ENCODE results near the gene SLC43A1. TPM values are rescaled to one million over a fixed set of nuclear protein-coding genes. Genes with fewer than 3 reads are reported as not detected.
A peak's percentile ranks its signal among the peaks of the same experiment; 100 is the strongest.

Gene SLC43A1
- total RNA-seq, 1 donor from 2014 or later: 8.4 TPM

DNA sequence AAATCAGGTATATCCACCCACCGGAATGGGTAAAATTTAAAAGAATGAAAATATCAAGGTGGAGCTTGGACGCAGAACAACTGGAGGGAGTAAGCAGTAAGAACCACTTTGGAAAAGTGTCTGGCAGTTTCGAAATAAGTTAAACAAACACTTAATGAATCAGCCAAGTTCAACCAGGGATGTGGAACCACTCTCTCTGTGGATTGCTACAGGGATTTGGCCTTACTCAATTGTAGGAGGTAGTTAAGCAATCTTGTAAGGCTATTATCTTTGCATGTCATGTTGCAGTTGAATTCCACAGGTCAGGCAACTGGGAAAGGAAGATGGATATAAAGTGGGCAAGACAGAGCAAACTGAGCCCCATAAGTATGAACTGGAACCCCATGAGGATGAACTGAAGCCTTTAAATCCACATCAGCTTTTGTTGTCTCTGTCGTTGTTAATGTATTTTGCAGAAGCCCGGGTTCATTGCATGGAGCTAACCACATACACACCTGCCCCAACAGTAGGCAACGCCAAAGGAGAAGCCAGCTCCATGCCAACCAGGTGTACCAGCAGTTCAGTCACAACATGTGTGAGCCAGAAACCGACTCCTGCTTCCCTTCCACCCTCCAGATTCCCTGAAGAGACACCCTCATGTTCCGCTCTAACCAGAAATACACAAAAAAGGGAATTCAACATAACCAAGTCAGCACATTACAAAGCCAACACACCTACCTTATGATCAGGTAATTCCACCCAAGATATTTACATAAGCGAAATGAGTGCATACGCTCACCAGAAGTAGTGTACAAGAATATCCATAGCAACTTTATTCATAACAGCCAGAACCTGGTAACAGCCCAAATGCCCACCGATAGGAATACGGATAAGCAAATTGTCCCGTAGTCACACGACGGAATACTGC, 80.6 kb downstream of the SLC43A1 start:
- DNase-seq (ENCODE audit: low spot score): peak; percentile 55

Other genes starting within 250 kb of the SLC43A1 start
- 236 TPM for gene TNKS1BP1, start 190.8 kb downstream of the SLC43A1 start, total RNA-seq
- gene SSRP1, start 179.8 kb downstream of the SLC43A1 start, total RNA-seq: 54.0 TPM
- not detected for gene P2RX3, start 177.3 kb downstream of the SLC43A1 start, total RNA-seq
- not detected for gene PRG3, start 134.6 kb downstream of the SLC43A1 start, total RNA-seq
- 0.45 TPM for gene PRG2, start 125.1 kb downstream of the SLC43A1 start, total RNA-seq
- 95.1 TPM for gene SLC43A3, start 88.6 kb downstream of the SLC43A1 start, total RNA-seq
- 2.8 TPM for gene RTN4RL2, start 55.2 kb downstream of the SLC43A1 start, total RNA-seq
- gene TIMM10, start 15.1 kb upstream of the SLC43A1 start, total RNA-seq: 48.0 TPM
- gene SMTNL1, start 21.9 kb upstream of the SLC43A1 start, total RNA-seq: not detected
- 51.9 TPM for gene UBE2L6, start 52.0 kb upstream of the SLC43A1 start, total RNA-seq
- 516 TPM for gene SERPING1, start 82.0 kb upstream of the SLC43A1 start, total RNA-seq
- 0.71 TPM for gene YPEL4, start 134.2 kb upstream of the SLC43A1 start, total RNA-seq
- 12.0 TPM for gene CLP1, start 142.1 kb upstream of the SLC43A1 start, total RNA-seq
- 65.4 TPM for gene ZDHHC5, start 152.4 kb upstream of the SLC43A1 start, total RNA-seq
- gene MED19, start 196.5 kb upstream of the SLC43A1 start, total RNA-seq: 14.4 TPM
- 70.1 TPM for gene TMX2, start 196.9 kb upstream of the SLC43A1 start, total RNA-seq
- gene SELENOH, start 225.8 kb upstream of the SLC43A1 start, total RNA-seq: 101 TPM
- not detected for gene BTBD18, start 236.1 kb upstream of the SLC43A1 start, total RNA-seq
- 150 TPM for gene CTNND1, start 246.1 kb upstream of the SLC43A1 start, total RNA-seq

All from mesenteric fat pad (tissue), 1 donor.